MM.1S (cell line): Measurements from ENCODE around the gene ZSCAN5C.

Source experiments
- CTCF ChIP-seq: fragments of 300-600 bp; sonication (generic); IDR thresholded peaks from 2 replicates; pipeline ENCODE4 v1.5.1; 2016; ENCODE audit warnings: antibody characterized with exemption, low read length, mixed read lengths
- EZH2 ChIP-seq: fragments of 300-600 bp; sonication (generic); optimal IDR thresholded peaks from 2 replicates; pipeline ENCODE3; 2017; ENCODE audit warnings: low read depth, mild to moderate bottlenecking, antibody characterized with exemption, low read length, mixed read lengths
- EZH2phosphoT487 ChIP-seq: fragments of 300-600 bp; sonication (generic); IDR thresholded peaks from 2 replicates; pipeline ENCODE4 v1.6.1; 2018; ENCODE audit warnings: antibody characterized with exemption, low read length

GRCh38 chr19:56191711-56192110 is 10.4 kb upstream of the ZSCAN5C start:
- TF ChIP-seq CTCF (no peak), EZH2 (no peak), EZH2phosphoT487 (no peak)
